Muscle layer of duodenum (tissue), 2 donors: ENCODE data around the gene KAT2B.

Experiments
- H3K27ac ChIP-seq: one replicate; pipeline ENCODE4 v1.7.0; 2013; ENCODE audit warnings: mild to moderate bottlenecking, low read length
- H3K27me3 ChIP-seq: one replicate; pipeline ENCODE4 v1.7.0; 2013; ENCODE audit warnings: low read depth, mild to moderate bottlenecking, control low read depth, low read length
- H3K36me3 ChIP-seq, 2 donors: one replicate each; pipeline ENCODE4 v1.7.0; 2013; ENCODE audit warnings: low read length in 2 of 2, control low read depth in 1 of 2, mild to moderate bottlenecking in 1 of 2; ENCODE audit not compliant: insufficient read depth in 2 of 2, control insufficient read depth in 1 of 2
- H3K4me1 ChIP-seq, 2 donors: one replicate each; pipeline ENCODE4 v1.7.0; 2013; ENCODE audit warnings: low read length in 2 of 2, mild to moderate bottlenecking in 2 of 2, control low read depth in 1 of 2, moderate library complexity in 1 of 2; ENCODE audit not compliant: insufficient read depth in 2 of 2, control insufficient read depth in 1 of 2
- H3K4me3 ChIP-seq, 2 donors: one replicate each; pipeline ENCODE4 v1.7.0; 2013; ENCODE audit warnings: low read length in 2 of 2, low read depth in 1 of 2, mild to moderate bottlenecking in 1 of 2
- H3K9me3 ChIP-seq, 2 donors: one replicate each; pipeline ENCODE4 v1.7.0; 2013; ENCODE audit warnings: low read length in 2 of 2, control low read depth in 1 of 2, mild to moderate bottlenecking in 1 of 2; ENCODE audit not compliant: control insufficient read depth in 1 of 2
- donor health status: healthy.

The KAT2B gene

DNA sequence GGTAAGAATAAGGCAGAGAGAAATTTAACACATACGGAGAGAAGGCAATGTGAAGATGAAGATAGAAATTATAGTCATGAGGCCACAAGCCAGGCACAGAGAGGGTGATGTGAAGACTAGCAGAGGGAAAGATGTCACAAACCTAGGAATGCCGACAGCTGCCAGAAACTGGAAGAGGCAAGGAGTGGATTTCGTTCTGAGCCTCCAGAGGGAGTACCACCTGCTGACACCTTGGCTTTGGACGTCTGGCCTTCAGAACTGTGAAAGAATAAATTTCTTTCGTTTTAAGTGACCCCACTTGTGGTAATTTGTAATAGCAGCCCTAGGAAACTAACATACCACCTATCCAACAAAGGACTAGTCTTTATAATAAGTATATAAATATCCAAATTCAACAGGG, 150.7 kb downstream of the KAT2B start:
- Histone ChIP-seq H3K27ac (no peak overlapping the region), H3K4me3 (no peak overlapping the region)

DNA sequence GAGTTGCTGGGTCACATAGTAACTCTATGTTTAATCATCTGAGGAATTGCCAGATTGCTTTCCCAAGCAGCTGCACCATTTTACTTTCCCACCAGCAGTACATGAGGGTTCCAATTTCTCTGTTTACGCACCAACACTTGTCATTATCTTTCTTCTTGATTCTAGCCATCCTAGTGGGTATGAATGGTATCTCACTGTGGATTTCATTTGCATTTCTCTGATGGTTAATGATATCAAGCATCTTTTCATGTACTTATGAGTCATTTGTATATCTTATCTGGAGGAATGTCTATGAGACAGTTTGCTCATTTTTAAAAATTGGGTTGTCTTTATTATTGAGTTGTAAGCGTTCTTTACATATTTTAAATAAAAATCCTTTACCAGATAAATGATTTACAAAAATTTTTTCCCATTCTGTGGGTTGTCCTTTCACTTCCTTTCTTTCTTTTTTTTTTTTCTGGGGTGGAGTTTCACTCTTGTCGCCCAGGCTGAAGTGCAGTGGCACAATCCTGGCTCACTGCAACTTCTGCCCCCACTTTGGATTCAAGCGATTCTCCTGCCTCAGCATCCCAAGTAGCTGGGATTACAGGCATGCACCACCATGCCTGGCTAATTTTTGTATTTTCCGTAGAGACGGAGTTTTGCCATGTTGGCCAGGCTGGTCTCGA, 154.7 kb downstream of the KAT2B start:
- H3K4me3 ChIP-seq: no peak overlapping the region
- H3K4me1 ChIP-seq: no peaks in the 10 kb centered on the region
- no peaks in the 10 kb centered on the region for H3K9me3 ChIP-seq
- no peaks in the 10 kb centered on the region for H3K36me3 ChIP-seq
- no peaks in the 10 kb centered on the region for H3K27me3 ChIP-seq
- no peak overlapping the region for H3K27ac ChIP-seq

More for the DNA sequence above, 150.7 kb downstream of the KAT2B start:
- Histone ChIP-seq H3K9me3 (no peaks in the 10 kb centered on the region), H3K4me1 (peaks cover 0 to 9% of the 10 kb centered on the region in 2 donors), H3K27me3 (no peaks in the 10 kb centered on the region), H3K36me3 (no peaks in the 10 kb centered on the region)

DNA sequence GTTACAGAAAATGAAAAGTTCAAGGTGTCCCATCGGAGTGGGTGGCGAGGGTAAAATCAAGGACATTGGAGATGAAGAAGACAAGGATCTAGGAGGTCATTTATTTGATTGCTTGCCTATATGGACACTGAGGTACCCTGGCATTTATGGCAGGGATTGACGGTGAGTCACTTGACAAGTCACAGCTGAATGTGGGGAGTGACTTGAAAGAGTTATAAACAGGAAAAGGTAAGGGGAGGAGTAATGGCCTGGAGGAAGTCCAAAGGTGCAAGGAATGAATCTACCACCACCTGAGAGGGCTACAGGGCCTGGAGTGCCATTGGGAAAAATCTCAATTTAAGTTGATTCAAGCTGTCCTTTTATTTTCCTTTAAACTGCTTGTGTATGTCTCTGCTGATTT, 157.5 kb downstream of the KAT2B start:
- Histone ChIP-seq H3K36me3 (no peaks in the 10 kb centered on the region), H3K4me3 (no peak overlapping the region), H3K9me3 (no peaks in the 10 kb centered on the region), H3K4me1 (no peaks in the 10 kb centered on the region), H3K27ac (no peak overlapping the region), H3K27me3 (no peaks in the 10 kb centered on the region)

DNA sequence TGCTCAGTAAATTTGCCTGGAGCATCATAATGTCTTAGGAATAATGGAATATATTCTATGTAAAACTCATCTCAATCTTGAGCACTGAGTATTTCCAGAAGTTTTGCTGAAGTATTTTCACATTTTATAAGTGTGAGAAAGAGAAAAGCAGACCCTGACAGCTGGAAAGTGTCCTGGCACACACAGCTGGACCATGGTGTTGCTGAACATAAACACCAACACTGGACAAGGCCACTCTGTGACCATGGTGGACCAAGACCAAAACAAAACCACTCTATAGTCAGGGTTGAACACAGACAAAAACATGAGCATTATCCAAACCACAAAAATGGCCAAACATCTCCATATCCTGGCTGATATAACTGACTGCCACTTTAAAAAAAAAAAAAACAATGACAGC, 160.9 kb downstream of the KAT2B start:
- H3K27me3 ChIP-seq: no peaks in the 10 kb centered on the region
- no peak overlapping the region for H3K4me3 ChIP-seq
- H3K36me3 ChIP-seq: no peaks in the 10 kb centered on the region
- peaks cover 0 to 2% of the 10 kb centered on the region in 2 donors for H3K9me3 ChIP-seq
- H3K4me1 ChIP-seq: no peaks in the 10 kb centered on the region
- H3K27ac ChIP-seq: no peak overlapping the region
